HG03135 (cell line): ENCODE results near the gene ARID1B.

Experiments
- ATAC-seq: cut with Tn5 transposase; IDR thresholded peaks from one replicate; pipeline ENCODE4 v1.9.1; 2021; ENCODE audit warnings: mild to moderate bottlenecking, moderate library complexity; ENCODE audit not compliant: unreplicated experiment

Gene ARID1B

DNA sequence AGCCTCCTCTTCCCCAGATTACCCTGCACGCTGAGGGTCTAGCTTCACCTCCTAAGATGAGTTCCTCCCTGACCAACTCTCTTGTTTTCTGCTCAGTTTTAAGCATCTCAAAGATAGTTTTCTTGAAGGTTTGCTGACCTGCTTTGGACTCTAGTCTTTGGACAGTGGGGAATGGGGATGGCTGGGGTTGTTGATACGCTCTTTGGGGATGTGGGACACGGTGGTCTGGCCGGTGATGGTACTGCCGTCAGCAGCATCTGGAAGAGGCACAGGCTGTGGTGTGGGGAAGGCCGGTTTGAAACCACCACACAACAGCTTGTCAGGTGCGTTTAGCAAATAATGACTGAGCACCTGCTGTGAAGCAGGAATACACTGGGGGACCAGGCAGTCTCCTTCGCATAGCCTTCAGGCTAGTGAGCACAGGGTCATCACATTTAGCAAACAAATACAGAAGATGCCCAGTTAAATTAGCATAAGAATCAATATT lies 452.0 kb downstream of the ARID1B start:
- no peak for ATAC-seq

GRCh38 chr6:157229713-157230112 lies 452.5 kb downstream of the ARID1B start:
- no peak for ATAC-seq

- no peak for ATAC-seq
Measured at GRCh38 chr6:157230910-157231309, 453.7 kb downstream of the ARID1B start.

GRCh38 chr6:157232161-157232895 lies 455.1 kb downstream of the ARID1B start:
- no peak for ATAC-seq

- no peak for ATAC-seq
Measured at GRCh38 chr6:157233156-157233555, 456.0 kb downstream of the ARID1B start.

- no peak for ATAC-seq
Measured at GRCh38 chr6:157233686-157234085, 456.5 kb downstream of the ARID1B start.

DNA sequence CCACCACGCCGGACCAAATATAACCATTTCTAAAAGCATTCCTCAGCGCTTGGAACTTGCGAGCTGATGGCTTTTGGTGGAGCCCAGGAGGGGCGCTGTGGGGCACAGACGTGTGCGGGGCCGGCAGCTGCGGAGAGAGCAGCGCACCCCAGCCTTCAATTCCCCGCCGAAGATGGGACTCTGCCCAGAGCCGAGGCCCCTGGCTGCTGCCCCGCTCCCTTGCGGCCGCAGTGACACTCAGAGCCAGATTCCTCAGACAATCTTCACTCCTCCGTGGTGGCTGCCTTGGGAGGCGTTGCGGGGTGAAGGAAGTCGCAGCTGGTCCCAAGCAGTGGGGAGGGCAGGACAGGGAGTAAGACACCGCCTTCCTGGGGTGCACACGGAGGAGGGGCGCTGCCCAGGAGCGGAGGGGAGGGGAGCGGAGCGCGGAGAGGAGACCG lies 458.4 kb downstream of the ARID1B start:
- no peak for ATAC-seq

DNA sequence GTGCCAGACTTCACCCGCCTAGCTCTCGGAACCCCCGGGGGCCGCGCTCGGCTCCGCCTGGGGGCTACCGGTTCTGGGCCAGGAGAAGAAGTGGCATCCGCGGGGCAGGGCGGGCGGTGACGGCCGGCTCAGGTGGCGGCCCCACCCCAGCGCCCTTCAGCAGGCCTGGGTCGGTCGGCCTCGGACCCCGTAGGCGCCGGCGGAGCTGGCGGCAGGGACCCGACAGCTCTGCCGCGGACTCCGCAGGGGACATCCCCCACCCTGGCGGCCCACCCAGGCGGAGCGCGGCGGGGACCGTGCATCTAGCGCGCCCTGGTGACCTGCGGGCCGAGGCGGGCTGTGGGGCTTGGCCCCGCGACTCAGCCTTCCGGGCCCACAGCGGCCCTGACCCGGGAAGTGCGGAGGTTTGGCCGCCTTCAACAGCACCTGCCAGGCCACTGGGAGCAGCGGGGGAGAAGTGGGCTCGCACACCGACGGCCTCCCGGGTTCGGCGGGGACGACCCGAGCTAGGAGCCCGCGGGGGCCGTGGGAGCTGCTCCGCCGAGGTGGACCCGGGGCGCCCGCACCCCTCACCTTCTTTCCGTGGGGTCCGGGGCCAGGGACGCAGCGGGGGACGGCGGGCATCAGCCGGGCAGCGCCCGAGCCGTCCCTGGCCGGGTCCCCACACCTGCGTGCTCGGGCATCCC lies 459.0 kb downstream of the ARID1B start:
- ATAC-seq = no peak

- no peak for ATAC-seq
Measured at GRCh38 chr6:157238346-157238745, 461.2 kb downstream of the ARID1B start.

GRCh38 chr6:157239148-157239547 lies 462.0 kb downstream of the ARID1B start:
- ATAC-seq = no peak

DNA sequence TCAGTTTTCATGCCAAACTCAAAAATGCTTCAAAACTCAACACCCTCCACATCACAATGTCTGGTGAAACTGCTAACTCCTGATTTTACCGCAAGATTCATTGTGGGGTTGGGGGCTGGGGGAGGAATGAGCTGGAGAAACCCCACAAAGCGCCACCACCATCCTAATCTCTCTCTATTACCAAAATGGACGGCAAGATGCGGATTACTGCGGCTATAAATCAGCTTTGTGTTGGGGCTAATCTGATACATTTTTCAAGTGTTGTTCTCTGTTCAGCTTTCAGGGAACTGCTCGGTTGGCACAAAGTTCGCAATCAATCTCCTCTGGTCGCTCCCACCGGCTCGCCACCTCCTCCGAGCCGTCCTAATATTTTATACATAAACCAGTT lies 462.5 kb downstream of the ARID1B start:
- ATAC-seq = no peak

- no peak for ATAC-seq
Measured at GRCh38 chr6:157240059-157240959, 463.1 kb downstream of the ARID1B start.

DNA sequence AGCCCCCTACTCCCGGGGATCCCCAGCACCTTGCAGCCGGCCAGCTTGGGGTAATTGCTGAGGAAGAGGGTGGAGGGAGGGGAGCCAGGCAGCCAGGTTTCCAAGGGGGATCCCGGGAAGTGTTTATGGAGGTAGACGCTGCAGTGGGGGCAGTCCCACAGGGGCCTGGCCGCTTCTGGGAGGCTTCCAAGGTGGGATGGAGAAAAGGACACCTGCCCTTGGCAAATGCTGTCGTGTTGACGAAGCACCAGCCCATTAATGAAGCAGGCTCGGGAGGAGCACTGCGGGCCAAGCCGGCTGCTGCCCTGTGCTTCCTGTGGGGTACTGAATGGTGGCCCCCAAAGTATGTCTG lies 463.8 kb downstream of the ARID1B start:
- ATAC-seq = no peak

DNA sequence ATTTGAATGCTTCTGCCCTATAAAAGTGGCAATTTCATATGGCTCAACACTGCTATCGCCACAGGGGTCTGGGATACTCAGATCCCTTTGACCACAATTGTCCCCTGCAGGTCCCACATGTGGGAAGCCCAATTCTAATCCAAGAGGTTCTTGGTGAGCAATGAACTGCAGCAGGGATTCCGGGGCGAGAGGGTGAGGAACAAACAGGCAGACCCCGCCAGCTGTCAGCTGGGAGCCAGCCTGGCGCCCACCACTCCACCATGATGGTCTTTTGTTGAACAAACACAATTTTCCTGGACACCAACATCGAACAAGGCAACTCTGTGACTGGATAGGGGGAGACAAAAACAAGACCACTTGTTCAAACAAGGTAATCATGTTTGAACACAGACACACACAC lies 465.6 kb downstream of the ARID1B start:
- ATAC-seq = no peak

- ATAC-seq = no peak
Measured at GRCh38 chr6:157244175-157244574, 467.0 kb downstream of the ARID1B start.

DNA sequence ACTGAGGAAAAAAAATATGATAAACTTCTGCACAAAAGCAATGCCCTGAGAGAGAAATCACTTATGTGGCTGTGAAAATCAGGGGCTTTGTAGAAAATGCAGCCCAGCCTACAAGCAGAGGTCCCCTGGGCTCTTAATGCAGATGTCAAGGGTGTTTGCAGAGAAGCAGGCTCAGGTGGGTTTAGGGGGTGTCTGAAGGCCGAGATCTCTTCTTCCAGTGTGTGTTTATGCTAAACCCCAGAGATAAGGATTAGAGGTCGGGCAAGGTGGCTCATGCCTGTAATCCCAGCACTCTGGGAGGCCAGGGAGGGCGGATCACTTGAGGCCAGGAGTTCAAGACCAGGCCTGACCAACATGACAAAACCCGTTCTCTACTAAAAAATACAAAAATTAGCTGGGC lies 467.6 kb downstream of the ARID1B start:
- ATAC-seq = no peak

- no peak for ATAC-seq
Measured at GRCh38 chr6:157245436-157245835, 468.3 kb downstream of the ARID1B start.

DNA sequence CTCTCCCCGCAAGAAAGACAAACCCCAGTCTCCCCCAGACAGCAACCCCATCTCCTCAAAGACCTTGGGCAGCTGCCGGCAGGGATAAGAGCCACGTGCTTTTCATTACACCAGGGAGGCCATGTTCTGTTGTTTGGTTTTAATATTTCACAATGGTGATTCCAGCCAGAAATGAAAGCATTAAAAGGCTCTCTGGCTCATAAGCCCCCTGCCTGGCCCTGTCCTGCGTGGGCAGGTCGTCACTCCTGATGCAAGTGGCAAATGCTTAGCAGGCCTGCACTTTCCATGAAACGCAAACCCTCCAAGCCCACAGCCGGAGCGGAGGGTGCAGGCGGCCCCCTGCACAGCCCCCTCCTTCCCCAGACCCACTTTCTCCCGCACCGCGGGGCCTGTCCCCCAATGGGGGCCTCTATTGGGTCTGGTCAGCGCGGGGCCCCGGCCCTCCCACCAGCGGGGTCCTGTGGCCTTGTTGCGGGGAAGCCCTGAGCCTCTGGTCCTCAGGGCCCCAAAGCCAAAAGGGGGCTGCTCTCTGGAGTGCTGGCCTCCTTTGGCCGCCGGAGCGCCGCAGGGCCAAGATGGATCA lies 469.0 kb downstream of the ARID1B start:
- ATAC-seq = no peak

- no peak for ATAC-seq
Measured at GRCh38 chr6:157246771-157247484, 469.8 kb downstream of the ARID1B start.

DNA sequence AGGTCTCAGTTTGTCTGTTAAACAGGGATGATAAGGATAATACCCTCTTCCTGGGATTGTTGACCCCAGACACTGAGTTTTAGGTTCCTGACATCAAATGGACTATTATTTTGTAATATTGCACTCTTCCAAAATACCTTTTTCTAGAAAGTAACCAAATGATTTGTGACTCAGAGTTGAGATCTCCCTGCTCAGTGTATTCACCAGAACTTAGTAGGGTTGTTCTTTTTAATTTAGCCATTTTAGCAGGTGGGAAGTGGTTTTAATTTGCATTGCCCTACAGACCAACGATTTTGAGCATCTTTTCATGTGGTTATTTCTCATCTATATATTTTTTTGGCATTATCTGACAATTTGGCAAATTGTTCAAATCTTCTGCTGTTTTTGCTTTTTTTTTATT lies 471.1 kb downstream of the ARID1B start:
- no peak for ATAC-seq
